GM19468 (cell line): Measurements from ENCODE around the gene MGAT3.

ENCODE experiments used
- ATAC-seq: cut with Tn5 transposase; IDR thresholded peaks from one replicate; pipeline ENCODE4 v1.9.1; 2021; ENCODE audit warnings: mild to moderate bottlenecking, moderate library complexity, moderate number of reproducible peaks; ENCODE audit not compliant: unreplicated experiment; ENCODE audit errors: extremely low read depth

Gene MGAT3

DNA sequence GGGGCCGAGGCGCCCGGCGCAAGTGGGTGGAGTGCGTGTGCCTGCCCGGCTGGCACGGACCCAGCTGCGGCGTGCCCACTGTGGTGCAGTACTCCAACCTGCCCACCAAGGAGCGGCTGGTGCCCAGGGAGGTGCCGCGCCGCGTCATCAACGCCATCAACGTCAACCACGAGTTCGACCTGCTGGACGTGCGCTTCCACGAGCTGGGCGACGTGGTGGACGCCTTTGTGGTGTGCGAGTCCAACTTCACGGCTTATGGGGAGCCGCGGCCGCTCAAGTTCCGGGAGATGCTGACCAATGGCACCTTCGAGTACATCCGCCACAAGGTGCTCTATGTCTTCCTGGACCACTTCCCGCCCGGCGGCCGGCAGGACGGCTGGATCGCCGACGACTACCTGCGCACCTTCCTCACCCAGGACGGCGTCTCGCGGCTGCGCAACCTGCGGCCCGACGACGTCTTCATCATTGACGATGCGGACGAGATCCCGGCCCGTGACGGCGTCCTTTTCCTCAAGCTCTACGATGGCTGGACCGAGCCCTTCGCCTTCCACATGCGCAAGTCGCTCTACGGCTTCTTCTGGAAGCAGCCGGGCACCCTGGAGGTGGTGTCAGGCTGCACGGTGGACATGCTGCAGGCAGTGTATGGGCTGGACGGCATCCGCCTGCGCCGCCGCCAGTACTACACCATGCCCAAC lies 31.2 kb downstream of the MGAT3 start:
- ATAC-seq = no peak

DNA sequence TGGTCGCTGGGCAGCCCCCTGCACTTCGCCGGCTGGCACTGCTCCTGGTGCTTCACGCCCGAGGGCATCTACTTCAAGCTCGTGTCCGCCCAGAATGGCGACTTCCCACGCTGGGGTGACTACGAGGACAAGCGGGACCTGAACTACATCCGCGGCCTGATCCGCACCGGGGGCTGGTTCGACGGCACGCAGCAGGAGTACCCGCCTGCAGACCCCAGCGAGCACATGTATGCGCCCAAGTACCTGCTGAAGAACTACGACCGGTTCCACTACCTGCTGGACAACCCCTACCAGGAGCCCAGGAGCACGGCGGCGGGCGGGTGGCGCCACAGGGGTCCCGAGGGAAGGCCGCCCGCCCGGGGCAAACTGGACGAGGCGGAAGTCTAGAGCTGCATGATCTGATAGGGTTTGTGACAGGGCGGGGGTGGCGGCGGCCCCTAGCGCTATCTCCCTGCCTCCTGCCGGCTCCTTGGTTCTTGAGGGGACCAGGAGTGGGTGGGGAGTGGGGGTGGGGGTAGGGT lies 31.8 kb downstream of the MGAT3 start:
- ATAC-seq = no peak

DNA sequence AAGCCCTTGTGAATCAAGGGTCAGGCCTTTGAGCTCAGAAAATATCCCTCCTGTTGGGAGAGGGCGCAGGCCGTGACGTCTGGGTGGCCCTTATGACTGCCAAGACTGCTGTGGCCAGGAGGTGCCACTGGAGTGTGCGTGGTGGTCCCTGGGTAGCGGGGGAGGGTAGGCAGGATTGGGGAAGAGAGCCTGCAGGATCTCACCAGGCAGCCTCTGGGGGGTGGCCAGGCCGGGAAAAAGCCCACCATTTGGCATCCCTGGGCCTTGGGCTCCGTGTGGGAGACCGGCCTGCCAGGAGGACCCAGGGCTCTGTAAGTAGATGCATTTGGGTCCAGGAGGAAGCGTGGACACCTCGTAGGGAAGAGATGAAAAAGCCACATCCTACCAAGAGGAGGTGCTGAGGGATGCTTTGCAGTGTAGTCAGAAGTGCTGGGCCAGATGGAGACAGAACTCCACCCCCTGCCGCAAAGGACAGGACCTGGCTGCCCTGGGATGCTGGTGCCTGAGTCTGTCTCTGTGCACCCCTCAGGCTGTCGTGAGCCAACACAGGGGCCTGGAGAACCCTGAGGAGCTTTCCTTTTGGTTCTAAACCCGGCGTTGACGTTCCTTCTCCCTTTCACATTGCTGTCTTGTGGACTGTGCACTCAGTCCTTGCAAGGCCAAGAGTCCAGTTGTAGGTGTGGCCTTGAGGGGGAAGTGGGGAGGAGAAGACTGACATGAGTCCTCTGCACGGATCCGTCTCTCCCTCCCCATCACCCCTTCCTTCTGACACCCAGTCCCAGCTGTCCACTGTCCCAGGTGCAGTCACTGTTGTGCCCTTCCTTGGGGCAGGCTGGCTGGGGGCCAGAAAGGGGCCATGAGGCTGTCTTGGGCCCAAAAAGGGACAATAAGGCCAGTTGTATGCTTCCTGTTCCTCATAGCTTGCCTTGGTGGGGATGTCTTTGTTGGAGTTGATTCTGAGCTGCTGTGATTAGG lies 32.6 kb downstream of the MGAT3 start:
- no peak for ATAC-seq

DNA sequence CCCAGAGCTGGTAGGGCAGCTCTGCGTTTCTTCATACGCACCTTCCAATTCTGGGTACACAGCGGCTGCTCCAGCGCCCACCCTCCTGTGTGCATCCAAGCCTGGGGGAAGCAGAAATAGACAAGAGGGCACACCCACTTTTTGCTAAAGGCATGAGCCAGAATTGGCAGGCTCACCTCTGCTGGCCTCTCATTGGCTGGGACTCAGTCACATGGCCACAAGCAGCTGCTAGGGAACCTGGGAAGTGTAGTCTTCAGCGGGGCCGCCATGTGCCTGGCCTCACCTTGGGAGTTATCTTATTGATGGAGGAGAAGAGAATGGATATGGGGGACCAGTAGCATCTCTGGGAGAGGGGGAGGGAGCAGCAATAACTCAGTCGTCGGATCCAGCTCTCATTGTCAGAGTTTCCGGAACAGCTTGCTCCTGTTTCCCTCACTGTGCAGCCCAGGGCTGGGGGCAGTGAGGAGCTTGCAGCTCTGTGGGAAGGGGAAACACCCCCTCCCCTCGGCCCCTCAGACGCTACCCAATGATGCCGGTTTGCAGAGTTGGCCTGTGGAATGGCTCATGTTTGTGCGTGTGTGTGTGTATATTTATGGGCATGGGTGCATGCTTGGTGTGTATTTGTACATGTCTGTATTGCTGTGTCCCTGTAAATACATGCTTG lies 33.5 kb downstream of the MGAT3 start:
- ATAC-seq = no peak

DNA sequence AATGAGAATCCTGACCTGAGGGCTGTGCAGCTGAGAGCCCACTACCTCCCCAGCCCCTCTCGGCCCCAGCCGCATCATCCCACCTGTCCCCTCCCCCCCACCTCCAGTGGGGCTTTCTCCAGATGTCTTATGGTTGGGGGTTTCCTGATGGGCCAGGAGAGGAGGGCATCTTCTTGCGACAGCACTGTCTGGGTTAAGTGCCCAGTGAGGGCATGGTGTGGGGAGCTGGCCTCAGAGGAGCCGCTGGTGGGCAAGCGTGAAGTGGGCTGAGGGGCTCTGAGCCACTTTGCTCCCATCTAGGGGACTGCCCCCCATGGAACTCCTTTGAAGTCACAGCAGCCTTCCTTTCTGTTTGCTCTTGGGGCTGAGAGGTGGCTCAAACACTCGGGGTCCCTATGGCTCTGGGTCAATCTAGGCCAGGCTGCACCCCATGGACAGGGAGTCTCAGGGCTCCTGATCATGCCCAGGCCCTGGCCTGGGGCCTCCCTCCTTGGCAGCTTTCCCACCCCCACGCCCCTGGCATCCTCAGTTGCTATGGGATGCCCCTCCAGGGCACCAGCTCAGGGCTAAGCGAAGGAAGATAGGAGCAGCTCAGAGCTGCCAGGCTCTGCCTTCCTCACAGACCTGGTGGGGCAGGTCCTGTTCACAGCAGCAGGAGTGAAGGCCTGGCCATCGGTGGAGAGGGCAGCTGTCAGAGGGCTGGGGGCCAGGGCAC lies 34.3 kb downstream of the MGAT3 start:
- ATAC-seq = no peak

DNA sequence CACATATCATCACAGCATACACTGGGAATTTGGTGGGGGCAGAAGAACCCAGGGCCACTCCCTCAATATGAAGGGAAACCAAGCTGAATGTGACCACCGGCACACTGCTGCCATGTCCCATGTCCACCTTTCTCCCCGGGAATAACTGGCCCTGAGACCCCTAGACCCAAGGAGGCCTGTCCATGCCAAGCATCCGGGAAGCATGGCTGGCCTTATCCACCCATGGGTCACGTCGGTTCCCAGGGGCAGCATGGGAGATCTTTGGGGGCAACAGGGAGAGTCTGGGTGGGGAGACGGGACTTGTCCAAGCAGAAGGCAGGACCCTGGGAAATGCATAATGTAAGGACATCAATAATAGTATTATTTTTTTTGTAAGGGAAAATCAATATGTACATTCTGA lies 34.9 kb downstream of the MGAT3 start:
- no peak for ATAC-seq

DNA sequence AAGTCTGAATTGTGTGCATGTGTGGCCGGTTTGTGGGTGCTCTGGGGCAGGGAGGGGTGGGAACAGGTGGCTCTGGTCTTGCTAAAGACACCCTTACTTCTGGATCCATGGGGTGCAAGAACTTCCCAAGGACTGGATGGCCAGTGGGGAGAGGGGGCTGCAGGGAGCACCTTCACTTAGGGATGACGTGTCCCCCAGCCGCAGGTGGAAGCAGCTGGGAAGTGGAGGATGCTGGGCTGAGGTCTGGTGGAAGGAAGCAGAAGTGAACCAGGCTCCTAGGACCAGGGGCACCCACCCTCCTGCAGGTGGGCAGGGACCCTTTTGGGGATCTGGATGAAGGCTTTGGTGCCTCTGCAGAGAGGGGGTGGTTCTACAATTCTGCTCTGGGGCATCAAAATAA lies 35.4 kb downstream of the MGAT3 start:
- no peak for ATAC-seq

DNA sequence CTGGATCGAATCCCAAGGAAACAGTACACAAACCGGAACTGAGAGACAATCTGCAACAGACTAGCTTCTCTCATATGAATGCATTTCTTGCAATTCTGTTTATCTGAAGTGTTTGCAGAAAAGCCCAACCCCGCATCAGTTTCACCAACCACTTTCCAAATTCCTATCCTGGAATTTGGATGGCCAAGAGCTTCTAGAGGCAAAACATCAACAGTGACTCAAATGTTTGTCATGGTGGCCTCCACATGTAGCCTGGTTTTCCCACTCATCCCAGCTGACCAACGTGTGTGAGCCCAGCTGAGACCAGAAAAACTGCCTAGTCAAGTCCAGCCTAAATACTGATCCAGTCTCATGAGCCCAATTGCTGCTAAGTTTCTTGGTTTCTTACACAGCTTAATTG lies 36.9 kb downstream of the MGAT3 start:
- ATAC-seq = no peak

DNA sequence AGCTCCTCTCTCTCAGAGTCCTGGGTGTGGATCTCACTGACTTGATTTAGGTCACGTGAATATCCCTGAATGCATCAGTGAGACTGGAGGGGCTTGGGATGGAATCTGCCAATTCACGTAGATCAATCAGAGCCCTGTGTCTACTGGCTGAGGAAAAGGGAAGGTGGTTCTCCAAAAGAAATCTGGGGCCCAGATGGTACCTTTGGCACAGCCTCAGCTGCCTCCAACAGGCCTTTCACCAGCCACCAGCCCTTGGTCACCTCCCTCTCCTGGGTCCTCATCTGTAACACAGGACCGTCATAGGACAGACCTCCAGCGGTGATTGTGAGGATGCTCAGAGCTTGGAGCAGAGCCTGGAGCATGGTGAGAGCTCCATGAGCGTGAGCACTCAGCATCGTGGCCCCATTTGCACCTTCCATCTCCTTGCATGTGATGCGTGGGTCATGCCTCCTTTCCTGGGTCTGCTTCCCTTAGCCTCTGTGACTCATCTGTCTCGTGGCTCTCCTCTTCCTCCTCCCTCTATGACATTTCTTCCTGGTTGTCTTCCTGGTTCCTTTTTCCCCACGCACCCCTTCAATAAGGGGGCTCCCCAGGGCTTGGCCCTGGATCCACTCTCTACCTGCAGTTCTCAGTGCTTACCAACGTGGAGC lies 37.8 kb downstream of the MGAT3 start:
- no peak for ATAC-seq

DNA sequence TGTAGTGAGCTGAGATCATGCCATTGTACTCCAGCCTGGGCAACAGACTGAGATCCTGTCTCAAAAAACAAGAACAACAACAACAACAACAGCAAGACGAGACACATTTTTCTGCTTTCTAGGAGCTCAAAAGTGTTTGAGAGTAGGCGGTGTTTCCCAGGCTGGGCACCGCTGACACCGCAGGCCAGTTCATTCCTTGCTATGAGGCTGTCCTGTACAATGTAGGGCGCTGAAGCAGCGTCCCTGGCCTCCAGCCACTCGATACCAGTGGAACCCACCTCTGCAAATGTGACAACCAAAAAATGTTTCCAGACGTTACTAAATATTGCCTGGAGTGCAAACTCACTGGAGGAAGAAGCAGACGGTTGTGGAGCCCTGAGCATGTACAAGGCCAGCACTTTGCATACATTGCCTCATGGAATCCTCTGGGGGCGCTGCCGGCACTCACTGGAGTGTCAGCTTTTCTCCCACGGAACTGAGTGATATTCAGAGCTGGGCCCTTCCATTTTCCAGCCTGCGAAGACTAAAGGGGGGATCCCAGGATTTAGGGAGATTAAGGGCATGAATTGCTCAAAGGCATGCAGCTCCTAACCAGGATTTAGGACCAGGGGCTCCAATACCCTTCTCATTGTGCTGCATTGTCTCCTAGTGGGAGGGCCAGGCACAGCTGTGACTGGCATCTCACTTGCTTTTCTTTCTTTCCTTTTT lies 39.5 kb downstream of the MGAT3 start:
- no peak for ATAC-seq

DNA sequence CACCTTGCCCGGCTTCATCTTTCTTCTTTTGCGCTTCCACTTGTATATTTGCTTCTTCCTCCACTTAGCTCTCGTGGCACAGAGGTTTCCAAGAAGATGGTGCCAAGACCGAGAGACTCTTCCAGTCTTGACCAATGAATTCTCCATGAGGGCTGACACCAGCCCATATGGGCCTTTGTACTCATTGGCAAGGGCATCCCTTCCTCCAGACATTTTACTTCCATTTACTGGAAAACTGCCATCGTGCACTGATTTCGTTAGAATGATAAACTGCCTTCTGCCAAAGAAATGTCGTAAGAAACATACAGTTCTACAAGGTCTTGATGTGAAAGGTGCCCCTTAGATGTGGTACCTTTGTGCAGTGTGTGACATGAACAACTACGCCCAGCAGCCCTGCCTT lies 40.6 kb downstream of the MGAT3 start:
- ATAC-seq = no peak

DNA sequence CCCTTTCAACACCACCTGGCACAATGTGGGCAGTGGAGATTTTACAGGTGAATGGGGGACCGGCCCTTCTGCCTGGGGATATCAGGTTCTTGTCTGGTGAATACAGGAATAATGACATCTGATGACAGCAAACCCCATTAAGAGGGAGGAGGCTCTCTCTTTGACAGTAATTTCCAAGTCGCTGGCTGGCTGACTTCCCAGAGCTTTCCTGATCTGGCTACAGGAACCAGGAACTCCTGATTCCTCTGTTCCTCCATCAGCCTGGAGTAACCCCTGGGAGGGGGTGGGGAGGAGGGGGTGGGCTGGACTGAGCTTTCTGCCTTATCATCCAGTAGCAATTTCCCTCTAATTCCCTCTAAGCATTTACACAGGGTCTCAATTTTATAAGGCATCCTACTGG lies 41.6 kb downstream of the MGAT3 start:
- no peak for ATAC-seq

DNA sequence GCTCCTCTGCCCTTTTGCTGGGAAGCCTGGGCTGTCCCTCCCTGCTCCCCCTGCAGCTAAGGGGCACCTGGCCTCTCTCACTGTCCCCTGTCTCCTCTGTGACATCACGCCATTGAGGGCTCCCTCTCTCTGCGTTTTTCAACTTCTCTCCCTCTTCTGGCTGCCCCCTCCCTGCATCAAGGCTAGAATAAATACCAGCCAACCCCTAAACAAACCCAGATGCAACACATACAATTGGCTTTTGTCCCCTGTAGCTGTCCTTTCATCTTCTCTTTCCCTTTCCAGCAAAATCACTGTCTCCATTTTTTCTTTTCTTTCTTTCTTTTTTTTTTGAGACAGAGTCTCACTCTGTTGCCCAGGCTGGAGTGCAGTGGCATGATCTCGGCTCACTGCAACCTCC lies 42.0 kb downstream of the MGAT3 start:
- no peak for ATAC-seq

DNA sequence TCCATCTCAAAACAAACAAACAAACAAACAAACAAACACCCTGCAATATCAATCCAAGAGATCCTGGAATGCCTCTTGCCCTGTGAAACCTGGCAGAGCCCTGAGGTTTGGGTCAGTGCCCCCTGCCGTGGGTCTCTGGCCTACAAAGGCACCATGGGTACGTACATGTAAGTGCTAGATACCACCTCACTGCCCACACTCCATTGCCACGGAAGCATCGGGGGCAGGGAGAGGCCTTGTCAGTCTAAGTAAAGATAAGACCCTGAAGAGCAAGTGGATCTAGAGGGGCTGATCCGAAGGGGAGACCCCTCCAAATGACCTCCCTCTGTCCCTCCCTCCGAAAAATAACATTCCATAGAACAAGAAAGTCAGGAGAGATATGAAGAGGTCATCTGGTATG lies 43.3 kb downstream of the MGAT3 start:
- ATAC-seq = no peak

DNA sequence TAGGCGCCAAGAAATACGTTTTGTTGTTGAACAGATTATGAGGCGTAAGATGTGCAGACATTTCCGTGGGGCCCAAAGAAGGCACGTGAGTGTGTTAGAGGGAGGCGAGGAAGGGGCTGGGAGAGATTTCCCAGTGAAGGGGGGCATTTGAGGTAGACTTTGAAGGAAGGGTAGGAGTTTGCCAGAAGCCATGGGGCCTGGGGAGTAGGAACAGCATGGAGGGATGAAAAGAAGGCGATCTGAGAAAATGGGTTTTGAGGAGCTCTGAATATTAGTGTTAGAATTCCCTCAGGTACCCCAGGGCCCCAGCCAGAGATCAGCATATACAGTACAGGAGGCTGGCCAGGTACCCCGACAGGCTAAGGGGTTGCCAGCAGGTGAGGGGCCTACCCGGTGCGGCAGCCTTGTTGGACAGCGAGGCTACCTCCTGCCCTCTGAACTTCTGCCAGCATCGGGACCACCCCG lies 44.9 kb downstream of the MGAT3 start:
- ATAC-seq = no peak

DNA sequence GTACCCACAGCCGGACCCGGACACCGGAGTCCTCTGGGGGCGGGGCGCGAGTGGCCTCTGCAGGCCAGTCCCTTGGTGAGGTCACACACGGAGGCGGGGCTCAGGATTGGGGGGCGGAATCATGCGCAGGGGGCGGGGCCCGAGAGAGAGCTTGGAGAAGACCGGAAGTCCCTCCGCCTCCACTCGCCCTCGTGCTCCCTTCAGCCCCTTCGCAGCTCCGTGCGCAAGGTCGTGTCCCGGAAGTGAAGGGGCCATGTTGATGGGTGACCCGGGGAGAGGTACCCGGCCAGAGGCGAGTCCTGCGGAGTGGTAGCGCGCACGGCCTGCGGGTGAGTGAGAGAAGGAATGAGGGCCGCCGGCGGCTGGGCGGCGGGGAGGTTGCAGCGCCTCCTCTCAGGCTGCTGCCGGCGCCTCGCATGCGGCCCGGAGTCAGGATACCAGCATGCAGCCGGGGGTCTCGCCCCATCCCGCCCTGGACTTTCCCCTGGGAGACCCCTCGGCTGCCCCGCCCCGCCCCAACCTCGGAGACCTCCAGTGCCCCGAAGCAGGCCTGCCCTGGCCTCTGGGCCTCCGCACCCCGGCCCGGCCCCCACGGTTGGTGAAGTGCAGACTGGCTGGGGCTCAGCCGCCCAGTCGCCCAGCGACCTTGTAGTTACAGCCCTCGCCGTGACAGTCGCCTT lies 45.4 kb downstream of the MGAT3 start, which contains the start of gene MIEF1:
TSS of gene MIEF1 (plus strand) at position 182 of the 680 bp plus-strand sequence. CDS start 9,005 bp downstream, outside the sequence.
- peak; percentile 56 for ATAC-seq

DNA sequence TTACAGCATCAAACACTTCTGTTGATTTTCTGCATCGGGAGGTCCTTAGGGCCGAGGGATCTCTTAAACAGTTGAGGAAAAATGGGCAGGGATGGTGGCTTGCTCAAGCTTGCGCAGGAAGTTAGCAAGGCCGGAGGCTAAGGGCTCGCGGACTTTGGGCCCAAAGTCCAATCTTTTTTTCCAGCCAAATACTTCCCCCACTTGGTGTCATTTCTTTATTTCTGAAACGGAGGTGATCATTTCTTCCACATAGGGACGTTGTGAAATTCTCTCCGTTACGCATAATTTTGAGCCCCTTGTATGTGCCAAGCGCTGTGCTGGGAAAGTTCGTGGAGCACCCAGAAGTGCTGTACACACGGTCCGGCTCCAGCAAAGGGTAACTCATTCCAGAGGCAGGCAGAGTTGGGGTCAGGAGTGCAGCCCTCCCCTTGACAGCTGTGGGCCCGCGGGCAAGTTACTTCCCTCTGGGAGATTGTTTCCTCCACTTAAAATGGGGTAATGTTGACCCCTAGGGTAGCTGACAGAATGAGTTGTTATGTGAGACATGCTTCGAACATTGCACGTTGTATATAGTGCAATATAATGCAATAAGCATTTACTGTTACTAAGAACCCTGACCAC lies 46.1 kb downstream of the MGAT3 start:
- no peak for ATAC-seq

DNA sequence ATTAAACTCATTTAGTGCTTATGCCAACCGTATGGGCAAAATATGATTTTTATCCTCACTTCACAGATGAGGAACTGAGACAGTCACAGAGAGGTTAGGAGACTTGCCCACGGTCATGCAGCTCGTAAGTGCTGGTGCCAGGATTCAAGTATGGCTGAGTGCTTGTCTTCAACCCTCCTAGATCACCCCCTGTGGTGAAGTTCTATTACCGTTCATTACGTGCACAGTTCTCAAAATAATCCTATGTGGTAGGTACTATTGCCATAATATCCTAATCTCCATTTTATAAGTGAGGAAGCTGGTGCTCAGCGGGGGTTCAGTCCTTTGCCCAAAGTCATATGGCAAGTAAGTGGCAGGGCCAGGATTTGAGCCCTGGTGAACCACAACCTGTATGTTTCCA lies 46.8 kb downstream of the MGAT3 start:
- ATAC-seq = no peak
